Measurements from ENCODE around the gene VPS13C.
A peak's percentile ranks its signal among the peaks of the same experiment; 100 is the strongest.

VPS13C gene

GRCh38 chr15:62060113-62060895, at the start of gene VPS13C:
Gene VPS13C (minus strand): TSS chr15:62060447. CDS start chr15:62060374, 73 bp downstream.
- peak; percentile 80 to 89 (median 86) for DNase-seq

GRCh38 chr15:62109437-62109836, 49.2 kb upstream of the VPS13C start:
- no peak for DNase-seq

GRCh38 chr15:62108411-62108810, 48.2 kb upstream of the VPS13C start:
- no peak for DNase-seq

- no peak for DNase-seq
Observed at GRCh38 chr15:62107571-62108121, 47.4 kb upstream of the VPS13C start.

- no peak for DNase-seq
Observed at GRCh38 chr15:62106096-62106495, 45.8 kb upstream of the VPS13C start.

- no peak for DNase-seq
Observed at GRCh38 chr15:62105266-62105665, 45.0 kb upstream of the VPS13C start.

- DNase-seq: no peak
Observed at GRCh38 chr15:62104846-62105245, 44.6 kb upstream of the VPS13C start.

- no peak for DNase-seq
Observed at GRCh38 chr15:62104401-62104800, 44.2 kb upstream of the VPS13C start.

GRCh38 chr15:62103431-62103830, 43.2 kb upstream of the VPS13C start:
- no peak for DNase-seq

GRCh38 chr15:62099094-62099601, 38.9 kb upstream of the VPS13C start:
- no peak for DNase-seq

- no peak for DNase-seq
Observed at GRCh38 chr15:62094388-62094787, 34.1 kb upstream of the VPS13C start.

- DNase-seq: no peak
Observed at GRCh38 chr15:62093809-62094208, 33.6 kb upstream of the VPS13C start.

- no peak for DNase-seq
Observed at GRCh38 chr15:62090988-62091387, 30.7 kb upstream of the VPS13C start.

GRCh38 chr15:62089616-62090015, 29.4 kb upstream of the VPS13C start:
- no peak for DNase-seq

- DNase-seq: no peak
Observed at GRCh38 chr15:62088353-62088693, 28.1 kb upstream of the VPS13C start.

GRCh38 chr15:62087671-62088352, 27.6 kb upstream of the VPS13C start:
- DNase-seq: no peak

GRCh38 chr15:62085740-62086139, 25.5 kb upstream of the VPS13C start:
- no peak for DNase-seq

GRCh38 chr15:62083194-62084154, 23.2 kb upstream of the VPS13C start:
- DNase-seq: no peak

GRCh38 chr15:62079594-62079993, 19.3 kb upstream of the VPS13C start:
- DNase-seq: no peak

GRCh38 chr15:62075595-62076277, 15.5 kb upstream of the VPS13C start:
- no peak for DNase-seq

- DNase-seq: peak in 2 of 6 experiments; percentile 20 to 48
Observed at GRCh38 chr15:62071711-62072308, 11.6 kb upstream of the VPS13C start.

- no peak for DNase-seq
Observed at GRCh38 chr15:62069551-62069950, 9.3 kb upstream of the VPS13C start.

All from stimulated activated naive CD4-positive, alpha-beta T cell (primary cell).